Suprapubic skin (tissue), 4 donors: ENCODE data around the gene MAP2K5.

Experiments
- POLR2A ChIP-seq, 2 donors: fragments of 450-650 bp; IDR thresholded peaks; one replicate each; pipeline ENCODE4 v1.6.1; 2017; ENCODE audit warnings: antibody characterized with exemption in 2 of 2, mild to moderate bottlenecking in 2 of 2, moderate library complexity in 2 of 2
- POLR2AphosphoS5 ChIP-seq, 3 donors: sonication (generic); formaldehyde crosslinking; IDR thresholded peaks; one replicate each; pipeline ENCODE4 v1.6.1; 2017; ENCODE audit warnings: antibody characterized with exemption in 3 of 3
- TF ChIP-seq, protein P1 (sequence below), 2 donors: fragments of 200-600 bp in 1 of 2; fragments of 450-650 bp in 1 of 2; sonication (generic) in 1 of 2; IDR thresholded peaks; one replicate each; pipeline ENCODE4 v1.5.1; 2016 to 2019; ENCODE audit warnings: antibody characterized with exemption in 2 of 2, mild to moderate bottlenecking in 1 of 2, moderate library complexity in 1 of 2

DNA sequence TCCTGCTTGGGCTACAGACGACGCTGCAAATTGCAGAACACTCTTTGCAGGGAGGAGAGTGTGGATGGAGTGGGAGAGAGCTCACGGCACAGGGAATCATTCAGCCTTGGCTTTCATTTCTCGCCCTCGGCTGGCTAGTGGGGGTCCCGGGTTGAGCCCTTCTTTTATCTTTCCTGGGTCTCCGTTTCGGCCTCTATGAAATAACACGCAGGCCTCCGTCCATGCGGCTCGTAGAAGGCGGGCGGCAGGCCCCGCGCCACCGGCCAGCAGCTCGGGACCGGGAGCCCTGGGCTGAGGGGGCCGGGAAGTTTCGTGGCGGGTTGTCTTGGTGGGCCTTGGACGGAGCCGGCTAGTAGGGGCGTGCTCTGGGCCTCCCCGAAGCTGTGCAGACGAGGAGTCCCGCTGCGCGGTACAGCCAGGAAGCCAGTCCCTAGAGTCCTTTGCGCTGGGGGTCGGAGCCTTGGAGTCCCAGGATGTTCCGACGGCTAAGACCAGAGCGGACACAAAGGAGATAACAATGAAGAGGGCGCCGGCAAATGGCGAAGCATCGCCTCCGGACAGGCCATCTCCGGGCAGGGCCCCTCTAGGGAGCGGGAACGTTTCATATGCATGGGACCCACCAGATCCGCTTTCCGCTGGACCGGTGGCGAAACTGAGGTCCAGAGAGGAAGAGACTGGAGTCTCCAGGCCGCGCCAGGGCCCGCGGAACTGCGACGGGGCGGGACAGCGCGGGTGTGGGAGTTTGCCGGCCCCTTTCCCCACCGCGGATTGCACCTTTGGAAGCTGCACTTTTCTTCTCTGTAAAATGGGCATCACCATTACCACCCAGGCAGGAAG lies 293.0 kb downstream of the MAP2K5 start:
- TF ChIP-seq, protein P1, sequence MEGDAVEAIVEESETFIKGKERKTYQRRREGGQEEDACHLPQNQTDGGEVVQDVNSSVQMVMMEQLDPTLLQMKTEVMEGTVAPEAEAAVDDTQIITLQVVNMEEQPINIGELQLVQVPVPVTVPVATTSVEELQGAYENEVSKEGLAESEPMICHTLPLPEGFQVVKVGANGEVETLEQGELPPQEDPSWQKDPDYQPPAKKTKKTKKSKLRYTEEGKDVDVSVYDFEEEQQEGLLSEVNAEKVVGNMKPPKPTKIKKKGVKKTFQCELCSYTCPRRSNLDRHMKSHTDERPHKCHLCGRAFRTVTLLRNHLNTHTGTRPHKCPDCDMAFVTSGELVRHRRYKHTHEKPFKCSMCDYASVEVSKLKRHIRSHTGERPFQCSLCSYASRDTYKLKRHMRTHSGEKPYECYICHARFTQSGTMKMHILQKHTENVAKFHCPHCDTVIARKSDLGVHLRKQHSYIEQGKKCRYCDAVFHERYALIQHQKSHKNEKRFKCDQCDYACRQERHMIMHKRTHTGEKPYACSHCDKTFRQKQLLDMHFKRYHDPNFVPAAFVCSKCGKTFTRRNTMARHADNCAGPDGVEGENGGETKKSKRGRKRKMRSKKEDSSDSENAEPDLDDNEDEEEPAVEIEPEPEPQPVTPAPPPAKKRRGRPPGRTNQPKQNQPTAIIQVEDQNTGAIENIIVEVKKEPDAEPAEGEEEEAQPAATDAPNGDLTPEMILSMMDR (IDR thresholded peaks at IDR 0.05): no peak
- TF ChIP-seq POLR2AphosphoS5 (IDR thresholded peaks at IDR 0.05): no peak
- TF ChIP-seq POLR2A (IDR thresholded peaks at IDR 0.05): no peak
